ENCODE results near the gene STK32B.

STK32B gene

GRCh38 chr4:5039800-5040199 lies 11.5 kb upstream of the STK32B start:
- POLR2A ChIA-PET, result no interaction called here
- Histone ChIP-seq H3K27ac (ENCODE audit: extremely low read depth, low read depth, low read length) (no peak overlapping the region), H3K36me3 (ENCODE audit: control insufficient read depth in 2 of 2, insufficient read depth in 1 of 2, low read length in 2 of 2) (no peaks in the 10 kb centered on the region), H3K4me3 (ENCODE audit: low read depth, low read length) (no peak overlapping the region), H3K4me1 (ENCODE audit: control insufficient read depth, insufficient read depth, low read length) (peaks cover 6% of the 10 kb centered on the region; the same call in 1 of the 2 replicates), H3K9me3 (ENCODE audit: control insufficient read depth, insufficient read depth, low read depth, low read length) (no peaks in the 10 kb centered on the region)
- TF ChIP-seq, protein P1, sequence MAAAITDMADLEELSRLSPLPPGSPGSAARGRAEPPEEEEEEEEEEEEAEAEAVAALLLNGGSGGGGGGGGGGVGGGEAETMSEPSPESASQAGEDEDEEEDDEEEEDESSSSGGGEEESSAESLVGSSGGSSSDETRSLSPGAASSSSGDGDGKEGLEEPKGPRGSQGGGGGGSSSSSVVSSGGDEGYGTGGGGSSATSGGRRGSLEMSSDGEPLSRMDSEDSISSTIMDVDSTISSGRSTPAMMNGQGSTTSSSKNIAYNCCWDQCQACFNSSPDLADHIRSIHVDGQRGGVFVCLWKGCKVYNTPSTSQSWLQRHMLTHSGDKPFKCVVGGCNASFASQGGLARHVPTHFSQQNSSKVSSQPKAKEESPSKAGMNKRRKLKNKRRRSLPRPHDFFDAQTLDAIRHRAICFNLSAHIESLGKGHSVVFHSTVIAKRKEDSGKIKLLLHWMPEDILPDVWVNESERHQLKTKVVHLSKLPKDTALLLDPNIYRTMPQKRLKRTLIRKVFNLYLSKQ (tag by site-specific recombination; IDR thresholded peaks at IDR 0.05; ENCODE audit: borderline replicate concordance), result no peak
- TF ChIP-seq GLI2 (tag by site-specific recombination; IDR thresholded peaks at IDR 0.05; ENCODE audit: borderline replicate concordance, low read depth), result no peak
- TF ChIP-seq, protein P2, sequence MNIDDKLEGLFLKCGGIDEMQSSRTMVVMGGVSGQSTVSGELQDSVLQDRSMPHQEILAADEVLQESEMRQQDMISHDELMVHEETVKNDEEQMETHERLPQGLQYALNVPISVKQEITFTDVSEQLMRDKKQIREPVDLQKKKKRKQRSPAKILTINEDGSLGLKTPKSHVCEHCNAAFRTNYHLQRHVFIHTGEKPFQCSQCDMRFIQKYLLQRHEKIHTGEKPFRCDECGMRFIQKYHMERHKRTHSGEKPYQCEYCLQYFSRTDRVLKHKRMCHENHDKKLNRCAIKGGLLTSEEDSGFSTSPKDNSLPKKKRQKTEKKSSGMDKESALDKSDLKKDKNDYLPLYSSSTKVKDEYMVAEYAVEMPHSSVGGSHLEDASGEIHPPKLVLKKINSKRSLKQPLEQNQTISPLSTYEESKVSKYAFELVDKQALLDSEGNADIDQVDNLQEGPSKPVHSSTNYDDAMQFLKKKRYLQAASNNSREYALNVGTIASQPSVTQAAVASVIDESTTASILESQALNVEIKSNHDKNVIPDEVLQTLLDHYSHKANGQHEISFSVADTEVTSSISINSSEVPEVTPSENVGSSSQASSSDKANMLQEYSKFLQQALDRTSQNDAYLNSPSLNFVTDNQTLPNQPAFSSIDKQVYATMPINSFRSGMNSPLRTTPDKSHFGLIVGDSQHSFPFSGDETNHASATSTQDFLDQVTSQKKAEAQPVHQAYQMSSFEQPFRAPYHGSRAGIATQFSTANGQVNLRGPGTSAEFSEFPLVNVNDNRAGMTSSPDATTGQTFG (tag by site-specific recombination; IDR thresholded peaks at IDR 0.05; ENCODE audit: borderline replicate concordance), result no peak
- TF ChIP-seq ZNF112 (tag by site-specific recombination; IDR thresholded peaks at IDR 0.05), result no peak
- TF ChIP-seq TRIM28 (IDR thresholded peaks at IDR 0.05; ENCODE audit: borderline replicate concordance, low read length), result no peak
- no peak for TF ChIP-seq ZNF777 (tag by site-specific recombination; IDR thresholded peaks at IDR 0.05; ENCODE audit: borderline replicate concordance)
- TF ChIP-seq, protein P3, sequence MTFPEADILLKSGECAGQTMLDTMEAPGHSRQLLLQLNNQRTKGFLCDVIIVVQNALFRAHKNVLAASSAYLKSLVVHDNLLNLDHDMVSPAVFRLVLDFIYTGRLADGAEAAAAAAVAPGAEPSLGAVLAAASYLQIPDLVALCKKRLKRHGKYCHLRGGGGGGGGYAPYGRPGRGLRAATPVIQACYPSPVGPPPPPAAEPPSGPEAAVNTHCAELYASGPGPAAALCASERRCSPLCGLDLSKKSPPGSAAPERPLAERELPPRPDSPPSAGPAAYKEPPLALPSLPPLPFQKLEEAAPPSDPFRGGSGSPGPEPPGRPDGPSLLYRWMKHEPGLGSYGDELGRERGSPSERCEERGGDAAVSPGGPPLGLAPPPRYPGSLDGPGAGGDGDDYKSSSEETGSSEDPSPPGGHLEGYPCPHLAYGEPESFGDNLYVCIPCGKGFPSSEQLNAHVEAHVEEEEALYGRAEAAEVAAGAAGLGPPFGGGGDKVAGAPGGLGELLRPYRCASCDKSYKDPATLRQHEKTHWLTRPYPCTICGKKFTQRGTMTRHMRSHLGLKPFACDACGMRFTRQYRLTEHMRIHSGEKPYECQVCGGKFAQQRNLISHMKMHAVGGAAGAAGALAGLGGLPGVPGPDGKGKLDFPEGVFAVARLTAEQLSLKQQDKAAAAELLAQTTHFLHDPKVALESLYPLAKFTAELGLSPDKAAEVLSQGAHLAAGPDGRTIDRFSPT (tag by site-specific recombination; IDR thresholded peaks at IDR 0.05), result no peak
- TF ChIP-seq ZNF48 (tag by site-specific recombination; IDR thresholded peaks at IDR 0.05), result no peak
- TF ChIP-seq YY1 (tag by site-specific recombination; IDR thresholded peaks at IDR 0.05), result no peak
- no peak for TF ChIP-seq ZNF654 (tag by site-specific recombination; IDR thresholded peaks at IDR 0.05; ENCODE audit: low read depth)
- no peak for TF ChIP-seq MEIS1 (CRISPR knock-in tag; IDR thresholded peaks at IDR 0.05; ENCODE audit: borderline replicate concordance)
- TF ChIP-seq ZNF530 (tag by site-specific recombination; IDR thresholded peaks at IDR 0.05; ENCODE audit: low read depth), result no peak
- no peak for TF ChIP-seq ZNF133 (tag by site-specific recombination; IDR thresholded peaks at IDR 0.05)
- CTCF ChIA-PET, result no interaction called here

GRCh38 chr4:5040856-5041620 lies 10.2 kb upstream of the STK32B start:
- Histone ChIP-seq H3K36me3 (ENCODE audit: control insufficient read depth in 2 of 2, insufficient read depth in 1 of 2, low read length in 2 of 2) (no peaks in the 10 kb centered on the region), H3K27ac (ENCODE audit: extremely low read depth, low read depth, low read length) (no peak overlapping the region), H3K9me3 (ENCODE audit: control insufficient read depth, insufficient read depth, low read depth, low read length) (no peaks in the 10 kb centered on the region), H3K4me1 (ENCODE audit: control insufficient read depth, insufficient read depth, low read length) (peaks cover 6% of the 10 kb centered on the region; the same call in 1 of the 2 replicates), H3K4me3 (ENCODE audit: low read depth, low read length) (no peak overlapping the region)
- CTCF ChIA-PET, result interaction anchor here (0.8 kb wide), 1 partner anchor 9 kb away, joined by 3 read pairs; no protein-coding TSS in a partner anchor
- POLR2A ChIA-PET, result no interaction called here
- TF ChIP-seq ZFP37 (tag by site-specific recombination; IDR thresholded peaks at IDR 0.05) (no peak), PRDM4 (tag by site-specific recombination; IDR thresholded peaks at IDR 0.05) (no peak), ZNF768 (tag by site-specific recombination; IDR thresholded peaks at IDR 0.05) (no peak), ZNF398 (tag by site-specific recombination; IDR thresholded peaks at IDR 0.05) (no peak), ZNF24 (tag by site-specific recombination; IDR thresholded peaks at IDR 0.05) (no peak), YY2 (tag by site-specific recombination; IDR thresholded peaks at IDR 0.05) (no peak), GLI4 (tag by site-specific recombination; IDR thresholded peaks at IDR 0.05) (no peak), GLI2 (tag by site-specific recombination; IDR thresholded peaks at IDR 0.05; ENCODE audit: borderline replicate concordance, low read depth) (no peak), ZSCAN23 (tag by site-specific recombination; IDR thresholded peaks at IDR 0.05) (no peak), ZNF555 (tag by site-specific recombination; conservative IDR thresholded peaks at IDR 0.05) (no peak), ZNF473 (tag by site-specific recombination; IDR thresholded peaks at IDR 0.05) (no peak)

All from HEK293 (cell line).